ENCODE results near the gene PDHX. TPM values are rescaled to one million over a fixed set of nuclear protein-coding genes. Genes with fewer than 3 reads are reported as not detected.

PDHX gene
- total and polyA plus RNA-seq, 10 of the 15 experiments (the other 5 are each of a cell fraction or from before 2014, with no cell fraction given), result 14.5 to 41.9 (median 28.0) TPM

GRCh38 chr11:35012467-35013191 lies 96.2 kb downstream of the PDHX start (continued):
- TF ChIP-seq ETV6 (conservative IDR thresholded peaks at IDR 0.05 in 1 of 2, IDR thresholded peaks at IDR 0.05 in 1 of 2; ENCODE audit: borderline replicate concordance in 1 of 2, low read depth in 1 of 2) (peak in 1 of 2 experiments; percentile 94; a peak in 2 of 4 replicates), NFYA (IDR thresholded peaks at IDR 0.05; ENCODE audit: borderline replicate concordance, low read depth, low read length) (no peak), ZBTB11 (CRISPR knock-in tag; IDR thresholded peaks at IDR 0.05) (no peak), SKIL (IDR thresholded peaks at IDR 0.05; ENCODE audit: low read depth, poor library complexity, severe bottlenecking) (peak; percentile 90), ZNF622 (IDR thresholded peaks at IDR 0.05) (no peak), RELA (IDR thresholded peaks at IDR 0.05; ENCODE audit: borderline replicate concordance, partially characterized antibody) (peak; percentile 78), RAD51 (IDR thresholded peaks at IDR 0.05) (no peak), HDAC6 (IDR thresholded peaks at IDR 0.05; ENCODE audit: unreplicated experiment) (no peak), HDAC2 (IDR thresholded peaks at IDR 0.05) (no peak), RELB (IDR thresholded peaks at IDR 0.05; ENCODE audit: low read depth) (peak; percentile 86), ZBED1 (IDR thresholded peaks at IDR 0.05; ENCODE audit: borderline replicate concordance) (peak; percentile 83), CHD1 (IDR thresholded peaks at IDR 0.05; ENCODE audit: low read depth, low read length) (no peak), SMAD1 (IDR thresholded peaks at IDR 0.05; ENCODE audit: low read depth, partially characterized antibody) (no peak), CBFB (IDR thresholded peaks at IDR 0.05; ENCODE audit: low read depth) (peak; percentile 91), REST (IDR thresholded peaks at IDR 0.05; ENCODE audit: low read depth, low read length) (no peak), CEBPB (IDR thresholded peaks at IDR 0.05; ENCODE audit: borderline replicate concordance in 1 of 2, low read depth in 2 of 2, low read length in 2 of 2) (peak in 1 of 2 experiments; percentile 94; a peak in 1 of 4 replicates), STAT1 (conservative IDR thresholded peaks at IDR 0.05) (no peak), SMARCA5 (IDR thresholded peaks at IDR 0.05) (no peak)

Measured in GM12878 (cell line).